K562 (cell line): ENCODE data around the gene ORMDL2. TPM values are rescaled to one million over a fixed set of nuclear protein-coding genes. Genes with fewer than 3 reads are reported as not detected.

Experiments used
- CC2D1A ChIP-seq: fragments of 450-650 bp; IDR thresholded peaks from 2 replicates; pipeline ENCODE4 v1.6.1; 2017; ENCODE audit warnings: mild to moderate bottlenecking
- EP400 ChIP-seq: fragments of 450-650 bp; IDR thresholded peaks from 2 replicates; pipeline ENCODE4 v1.6.1; 2017; ENCODE audit warnings: antibody characterized with exemption, mild to moderate bottlenecking, moderate library complexity
- HDAC6 ChIP-seq: IDR thresholded peaks from 2 replicates; pipeline ENCODE4 v1.6.1; 2012; ENCODE audit warnings: low read depth, mild to moderate bottlenecking, control low read depth, inconsistent platforms, low read length, moderate library complexity
- KHSRP ChIP-seq: fragments of 450-650 bp; IDR thresholded peaks from 2 replicates; pipeline ENCODE4 v1.6.1; 2017
- MAFF ChIP-seq: IDR thresholded peaks from 2 replicates; pipeline ENCODE4 v1.6.1; 2012; ENCODE audit warnings: low read length, improper control_type of control experiment
- NFATC3 ChIP-seq: fragments of 450-650 bp; IDR thresholded peaks from 2 replicates; pipeline ENCODE4 v1.6.1; 2017; ENCODE audit warnings: mild to moderate bottlenecking
- OTX1 ChIP-seq: fragments of 450-650 bp; formaldehyde crosslinking; IDR thresholded peaks from 2 replicates; pipeline ENCODE4 v1.4.0; 2022; ENCODE audit warnings: mild to moderate bottlenecking
- RBM14 ChIP-seq: fragments of 200-400 bp; formaldehyde crosslinking; IDR thresholded peaks from 2 replicates; pipeline ENCODE4 v1.6.1; 2018; ENCODE audit warnings: low read depth, mild to moderate bottlenecking, low read length, moderate library complexity, borderline replicate concordance; ENCODE audit not compliant: insufficient read depth
- SPI1 ChIP-seq: IDR thresholded peaks from 2 replicates; pipeline ENCODE4 v1.6.1; 2011; ENCODE audit warnings: low read depth, low read length, control low read depth, borderline replicate concordance
- ZNF143 ChIP-seq: sonication (generic); formaldehyde crosslinking; IDR thresholded peaks from 2 replicates; pipeline ENCODE4 v1.9.0; 2022; ENCODE audit warnings: mild to moderate bottlenecking, missing genetic modification reagents
- ZNF282 ChIP-seq: sonication (generic); formaldehyde crosslinking; IDR thresholded peaks from 2 replicates; pipeline ENCODE4 v1.8.1; 2023; ENCODE audit warnings: missing genetic modification reagents
- ZNF311 ChIP-seq: fragments of 250-450 bp; sonication (Bioruptor Pico); IDR thresholded peaks from 2 replicates; pipeline ENCODE4 v1.4.0; 2020; ENCODE audit warnings: mild to moderate bottlenecking, moderate library complexity
- ZNF780A ChIP-seq: fragments of 250-450 bp; sonication (Bioruptor Pico); IDR thresholded peaks from 2 replicates; pipeline ENCODE4 v1.5.0; 2021; ENCODE audit warnings: mild to moderate bottlenecking
- polyA plus RNA-seq, 8 experiments: library from polyadenylated mRNA; depleted of rRNA in 4 of 8; stranded (reverse) in 5 of 8; unstranded in 3 of 8; fragments of >200 nt; fragmentation: Nextera tagmentation in 2 of 8; fragmentation: Illumina TruSeq in 1 of 8; extraction: Ambion mirVana in 2 of 8; extraction: Trizol in 1 of 8; gene quantifications; 2 replicates each; pipeline versions ENCODE4 v1.2.1 to v1.2.3, GENCODE V29; 2011 to 2014; ENCODE audit warnings: inconsistent platforms in 1 of 8, missing spikeins in 1 of 8
- total RNA-seq, 7 experiments: library from RNA; depleted of rRNA in 6 of 7; stranded (reverse); fragments of >200 nt in 6 of 7; fragmentation: Illumina TruSeq in 2 of 7; extraction: Trizol in 2 of 7; gene quantifications; 2 replicates each; pipeline versions ENCODE4 v1.2.1 to v1.2.3, GENCODE V29; 2011 to 2021; ENCODE audit warnings: low replicate concordance in 1 of 7
- TF ChIP-seq, protein P1 (sequence below): fragments of 450-650 bp; formaldehyde crosslinking; IDR thresholded peaks from 2 replicates; pipeline ENCODE4 v1.4.0; 2020; ENCODE audit warnings: mild to moderate bottlenecking, moderate library complexity
- TF ChIP-seq, protein P2 (sequence below), 3 experiments: fragments of 200-800 bp in 1 of 3; sonication (Bioruptor generic) in 1 of 3; sonication (generic) in 1 of 3; formaldehyde crosslinking in 1 of 3; IDR thresholded peaks; 2 replicates each; pipeline versions ENCODE4 v1.6.1 to v1.8.0; 2016 to 2022; ENCODE audit warnings: mild to moderate bottlenecking in 2 of 3, missing compliant biosample characterization in 2 of 3, missing genetic modification characterization in 2 of 3, missing genetic modification reagents in 1 of 3
- TF ChIP-seq, protein P3 (sequence below): fragments of 250-450 bp; sonication (Bioruptor Pico); IDR thresholded peaks from 2 replicates; pipeline ENCODE4 v1.4.0; 2020
- TF ChIP-seq, protein P4 (sequence below): fragments of 250-450 bp; sonication (Bioruptor Pico); IDR thresholded peaks from 2 replicates; pipeline ENCODE4 v1.4.0; 2020; ENCODE audit warnings: mild to moderate bottlenecking, moderate library complexity

ORMDL2 gene
- total and polyA plus RNA-seq, 9 of the 15 experiments (the other 6 are each of a cell fraction or from before 2014, with no cell fraction given) = 9.9 to 113 (median 34.4) TPM

DNA sequence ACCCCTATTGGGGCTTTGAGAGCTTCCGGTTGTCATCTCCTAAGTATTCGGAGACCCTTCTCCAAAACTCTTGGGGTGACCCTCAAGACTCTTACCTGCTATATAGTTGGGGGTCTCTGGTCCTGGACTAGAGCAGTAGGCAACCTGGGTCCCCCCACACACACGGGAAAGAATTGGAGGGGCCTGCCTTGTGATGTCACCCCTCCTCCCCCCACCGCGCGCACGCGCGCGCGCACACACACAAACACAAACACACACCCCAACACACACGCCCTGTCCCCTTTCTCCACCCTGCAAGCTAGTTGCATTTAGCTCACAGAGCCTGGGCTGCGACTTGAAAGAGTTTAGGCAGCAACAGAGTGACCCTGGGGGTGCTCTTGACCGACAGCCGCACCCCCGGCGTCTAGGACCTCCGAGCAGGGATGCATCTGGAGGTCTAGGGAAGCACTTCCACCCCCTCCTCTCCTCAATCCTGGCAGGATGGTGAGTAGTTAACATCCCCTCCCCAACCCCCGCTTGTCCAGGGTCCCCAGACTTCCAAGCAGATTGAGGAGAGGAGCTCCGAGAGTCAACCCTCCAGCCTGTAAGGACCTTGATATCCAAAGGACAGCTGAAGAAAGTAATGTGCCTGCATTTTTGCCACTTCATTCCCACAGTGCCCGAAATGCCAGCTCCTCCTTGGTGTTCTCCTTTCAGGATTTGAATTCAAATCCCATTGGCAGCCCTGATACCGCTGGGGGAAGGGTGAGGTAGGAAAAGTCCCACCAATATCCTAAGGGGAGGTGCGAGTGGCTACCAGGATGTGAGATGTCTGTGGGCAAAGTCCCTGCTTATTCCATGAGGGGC, 13.0 kb downstream of the ORMDL2 start (continued):
- TF ChIP-seq, protein P1, sequence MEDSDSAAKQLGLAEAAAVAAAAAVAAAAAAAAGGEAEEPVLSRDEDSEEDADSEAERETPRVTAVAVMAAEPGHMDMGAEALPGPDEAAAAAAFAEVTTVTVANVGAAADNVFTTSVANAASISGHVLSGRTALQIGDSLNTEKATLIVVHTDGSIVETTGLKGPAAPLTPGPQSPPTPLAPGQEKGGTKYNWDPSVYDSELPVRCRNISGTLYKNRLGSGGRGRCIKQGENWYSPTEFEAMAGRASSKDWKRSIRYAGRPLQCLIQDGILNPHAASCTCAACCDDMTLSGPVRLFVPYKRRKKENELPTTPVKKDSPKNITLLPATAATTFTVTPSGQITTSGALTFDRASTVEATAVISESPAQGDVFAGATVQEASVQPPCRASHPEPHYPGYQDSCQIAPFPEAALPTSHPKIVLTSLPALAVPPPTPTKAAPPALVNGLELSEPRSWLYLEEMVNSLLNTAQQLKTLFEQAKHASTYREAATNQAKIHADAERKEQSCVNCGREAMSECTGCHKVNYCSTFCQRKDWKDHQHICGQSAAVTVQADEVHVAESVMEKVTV (CRISPR knock-in tag) = no peak
- TF ChIP-seq, protein P2, sequence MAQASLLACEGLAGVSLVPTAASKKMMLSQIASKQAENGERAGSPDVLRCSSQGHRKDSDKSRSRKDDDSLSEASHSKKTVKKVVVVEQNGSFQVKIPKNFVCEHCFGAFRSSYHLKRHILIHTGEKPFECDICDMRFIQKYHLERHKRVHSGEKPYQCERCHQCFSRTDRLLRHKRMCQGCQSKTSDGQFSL (CRISPR knock-in tag; IDR thresholded peaks at IDR 0.05) = peak; percentile 92
- TF ChIP-seq, protein P2 (tag; IDR thresholded peaks at IDR 0.05) = peak in 1 of 2 experiments; percentile 79; a peak in 1 of 4 replicates
- TF ChIP-seq ZNF311 (CRISPR knock-in tag) (no peak), ZNF780A (CRISPR knock-in tag) (no peak), SPI1 (no peak), MAFF (peak; percentile 28; the same call in 1 of the 2 replicates), ZNF282 (CRISPR knock-in tag) (no peak), ZNF143 (CRISPR knock-in tag) (no peak), HDAC6 (no peak), OTX1 (CRISPR knock-in tag) (0 out of 2 replicates have a peak, but pooled peaks have one; percentile 39), CC2D1A (no peak), NFATC3 (no peak), KHSRP (no peak), RBM14 (no peak), EP400 (peak; percentile 67)
- TF ChIP-seq, protein P3, sequence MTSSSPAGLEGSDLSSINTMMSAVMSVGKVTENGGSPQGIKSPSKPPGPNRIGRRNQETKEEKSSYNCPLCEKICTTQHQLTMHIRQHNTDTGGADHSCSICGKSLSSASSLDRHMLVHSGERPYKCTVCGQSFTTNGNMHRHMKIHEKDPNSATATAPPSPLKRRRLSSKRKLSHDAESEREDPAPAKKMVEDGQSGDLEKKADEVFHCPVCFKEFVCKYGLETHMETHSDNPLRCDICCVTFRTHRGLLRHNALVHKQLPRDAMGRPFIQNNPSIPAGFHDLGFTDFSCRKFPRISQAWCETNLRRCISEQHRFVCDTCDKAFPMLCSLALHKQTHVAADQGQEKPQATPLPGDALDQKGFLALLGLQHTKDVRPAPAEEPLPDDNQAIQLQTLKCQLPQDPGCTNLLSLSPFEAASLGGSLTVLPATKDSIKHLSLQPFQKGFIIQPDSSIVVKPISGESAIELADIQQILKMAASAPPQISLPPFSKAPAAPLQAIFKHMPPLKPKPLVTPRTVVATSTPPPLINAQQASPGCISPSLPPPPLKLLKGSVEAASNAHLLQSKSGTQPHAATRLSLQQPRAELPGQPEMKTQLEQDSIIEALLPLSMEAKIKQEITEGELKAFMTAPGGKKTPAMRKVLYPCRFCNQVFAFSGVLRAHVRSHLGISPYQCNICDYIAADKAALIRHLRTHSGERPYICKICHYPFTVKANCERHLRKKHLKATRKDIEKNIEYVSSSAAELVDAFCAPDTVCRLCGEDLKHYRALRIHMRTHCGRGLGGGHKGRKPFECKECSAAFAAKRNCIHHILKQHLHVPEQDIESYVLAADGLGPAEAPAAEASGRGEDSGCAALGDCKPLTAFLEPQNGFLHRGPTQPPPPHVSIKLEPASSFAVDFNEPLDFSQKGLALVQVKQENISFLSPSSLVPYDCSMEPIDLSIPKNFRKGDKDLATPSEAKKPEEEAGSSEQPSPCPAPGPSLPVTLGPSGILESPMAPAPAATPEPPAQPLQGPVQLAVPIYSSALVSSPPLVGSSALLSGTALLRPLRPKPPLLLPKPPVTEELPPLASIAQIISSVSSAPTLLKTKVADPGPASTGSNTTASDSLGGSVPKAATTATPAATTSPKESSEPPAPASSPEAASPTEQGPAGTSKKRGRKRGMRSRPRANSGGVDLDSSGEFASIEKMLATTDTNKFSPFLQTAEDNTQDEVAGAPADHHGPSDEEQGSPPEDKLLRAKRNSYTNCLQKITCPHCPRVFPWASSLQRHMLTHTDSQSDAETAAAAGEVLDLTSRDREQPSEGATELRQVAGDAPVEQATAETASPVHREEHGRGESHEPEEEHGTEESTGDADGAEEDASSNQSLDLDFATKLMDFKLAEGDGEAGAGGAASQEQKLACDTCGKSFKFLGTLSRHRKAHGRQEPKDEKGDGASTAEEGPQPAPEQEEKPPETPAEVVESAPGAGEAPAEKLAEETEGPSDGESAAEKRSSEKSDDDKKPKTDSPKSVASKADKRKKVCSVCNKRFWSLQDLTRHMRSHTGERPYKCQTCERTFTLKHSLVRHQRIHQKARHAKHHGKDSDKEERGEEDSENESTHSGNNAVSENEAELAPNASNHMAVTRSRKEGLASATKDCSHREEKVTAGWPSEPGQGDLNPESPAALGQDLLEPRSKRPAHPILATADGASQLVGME (CRISPR knock-in tag) = no peak
- TF ChIP-seq, protein P4, sequence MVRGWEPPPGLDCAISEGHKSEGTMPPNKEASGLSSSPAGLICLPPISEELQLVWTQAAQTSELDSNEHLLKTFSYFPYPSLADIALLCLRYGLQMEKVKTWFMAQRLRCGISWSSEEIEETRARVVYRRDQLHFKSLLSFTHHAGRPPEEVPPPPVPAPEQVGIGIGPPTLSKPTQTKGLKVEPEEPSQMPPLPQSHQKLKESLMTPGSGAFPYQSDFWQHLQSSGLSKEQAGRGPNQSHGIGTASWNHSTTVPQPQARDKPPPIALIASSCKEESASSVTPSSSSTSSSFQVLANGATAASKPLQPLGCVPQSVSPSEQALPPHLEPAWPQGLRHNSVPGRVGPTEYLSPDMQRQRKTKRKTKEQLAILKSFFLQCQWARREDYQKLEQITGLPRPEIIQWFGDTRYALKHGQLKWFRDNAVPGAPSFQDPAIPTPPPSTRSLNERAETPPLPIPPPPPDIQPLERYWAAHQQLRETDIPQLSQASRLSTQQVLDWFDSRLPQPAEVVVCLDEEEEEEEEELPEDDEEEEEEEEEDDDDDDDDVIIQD (CRISPR knock-in tag) = no peak
